A549 (cell line): ENCODE results near the gene PCED1B. TPM values are rescaled to one million over a fixed set of nuclear protein-coding genes. Genes with fewer than 3 reads are reported as not detected.

Source experiments
- ATAC-seq, 2 experiments: fragments of 200-7000 bp in 1 of 2; fragments of >200 bp in 1 of 2; cut with Nextera tagmentation in 1 of 2; cut with Tn5 transposase in 1 of 2; 3 replicates each; pipeline versions ENCODE4 v1.8.0 to v1.9.1; 2018 to 2020; ENCODE audit warnings: mild to moderate bottlenecking in 1 of 2, moderate library complexity in 1 of 2
- CTCF ChIA-PET: fragments of 300-600 bp; sonication (Branson Sonifier 250); formaldehyde crosslinking; extraction: SDS; loops from one replicate; lab custom pipeline; 2021; ENCODE audit warnings: antibody characterized with exemption, inconsistent platforms; lab: Yijun Ruan, JAX
- POLR2A ChIA-PET: fragments of 350-600 bp; formaldehyde crosslinking; extraction: SDS; loops from one replicate; lab custom pipeline; 2021; ENCODE audit warnings: antibody characterized with exemption, inconsistent platforms; lab: Yijun Ruan, JAX
- DNase-seq, 2 experiments: peaks; one replicate each; pipeline versions ENCODE4 v3.0.0 to v3.0.0-alpha.2; 2011 to 2016; ENCODE audit warnings: low read depth in 1 of 2, low spot score in 1 of 2
- FAIRE-seq: peaks from 2 replicates; lab custom pipeline; 2011; peaks lifted over from hg19 to GRCh38; lab: Jason Lieb, UNC
- H3K27ac ChIP-seq, 2 experiments: fragments of >200 bp; sonication (Bioruptor Twin); formaldehyde crosslinking; 3 replicates each; pipeline ENCODE4 v1.5.1; 2016 to 2017
- H3K4me1 ChIP-seq: fragments of >200 bp; sonication (Bioruptor Twin); formaldehyde crosslinking; 3 replicates; pipeline ENCODE4 v1.6.1; 2016
- H3K4me2 ChIP-seq: fragments of >200 bp; sonication (Bioruptor Twin); formaldehyde crosslinking; 3 replicates; pipeline ENCODE4 v1.6.1; 2016
- H3K4me3 ChIP-seq: fragments of >200 bp; sonication (Bioruptor Twin); formaldehyde crosslinking; 3 replicates; pipeline ENCODE4 v1.5.1; 2016
- H3K9me3 ChIP-seq: fragments of >200 bp; sonication (Bioruptor Twin); formaldehyde crosslinking; 3 replicates; pipeline ENCODE4 v1.6.1; 2016
- CEBPB ChIP-seq, 2 experiments: fragments of >200 bp in 1 of 2; sonication (Bioruptor Twin) in 1 of 2; formaldehyde crosslinking in 1 of 2; IDR thresholded peaks; 2 replicates each; pipeline ENCODE4 v1.6.1; 2012 to 2016
- CHD4 ChIP-seq: fragments of 200-600 bp; sonication (generic); IDR thresholded peaks from 2 replicates; pipeline ENCODE4 v1.6.1; 2016; ENCODE audit warnings: antibody characterized with exemption, mild to moderate bottlenecking, borderline replicate concordance
- EHF ChIP-seq: fragments of 250-450 bp; sonication (Bioruptor Pico); IDR thresholded peaks from 2 replicates; pipeline ENCODE4 v1.5.0; 2020; ENCODE audit warnings: mild to moderate bottlenecking
- EP300 ChIP-seq, 2 experiments: fragments of >200 bp; sonication (Bioruptor Twin); formaldehyde crosslinking; IDR thresholded peaks; 2 replicates in 1 of 2; 3 replicates in 1 of 2; pipeline ENCODE4 v1.6.1; 2016 to 2017
- ESRRA ChIP-seq: fragments of 150-350 bp; IDR thresholded peaks from 2 replicates; pipeline ENCODE4 v1.6.1; 2014; ENCODE audit warnings: mild to moderate bottlenecking, low read length, borderline replicate concordance
- FOSB ChIP-seq: fragments of 250-450 bp; sonication (Bioruptor Pico); IDR thresholded peaks from 2 replicates; pipeline ENCODE4 v1.5.0; 2020; ENCODE audit warnings: mild to moderate bottlenecking, moderate library complexity
- FOSL2 ChIP-seq, 2 experiments: fragments of 450-650 bp in 1 of 2; fragments of >200 bp in 1 of 2; sonication (Bioruptor Twin) in 1 of 2; formaldehyde crosslinking; IDR thresholded peaks; 2 replicates each; pipeline versions ENCODE4 v1.5.0 to v1.6.1; 2016 to 2020; ENCODE audit warnings: mild to moderate bottlenecking in 1 of 2, moderate library complexity in 1 of 2
- FOXS1 ChIP-seq: fragments of 250-450 bp; sonication (Bioruptor Pico); IDR thresholded peaks from 2 replicates; pipeline ENCODE4 v1.5.0; 2020; ENCODE audit warnings: mild to moderate bottlenecking, moderate library complexity
- HOXA7 ChIP-seq: fragments of 250-450 bp; sonication (Bioruptor Pico); IDR thresholded peaks from 2 replicates; pipeline ENCODE4 v1.5.0; 2020; ENCODE audit warnings: mild to moderate bottlenecking, moderate library complexity
- JUN ChIP-seq, 2 experiments: fragments of >200 bp; sonication (Bioruptor Twin); formaldehyde crosslinking; IDR thresholded peaks; 2 replicates in 1 of 2; 3 replicates in 1 of 2; pipeline ENCODE4 v1.6.1; 2016 to 2017
- KDM5A ChIP-seq: fragments of 200-600 bp; sonication (generic); IDR thresholded peaks from 2 replicates; pipeline ENCODE4 v1.6.1; 2016; ENCODE audit warnings: antibody characterized with exemption, mild to moderate bottlenecking
- MYC ChIP-seq: IDR thresholded peaks from 2 replicates; pipeline ENCODE4 v1.6.1; 2012; ENCODE audit warnings: mild to moderate bottlenecking, inconsistent platforms, low read length, improper control_type of control experiment, borderline replicate concordance
- NPAS2 ChIP-seq: fragments of 250-450 bp; sonication (Bioruptor Pico); IDR thresholded peaks from 2 replicates; pipeline ENCODE4 v1.8.0; 2022; ENCODE audit warnings: mild to moderate bottlenecking, moderate library complexity, borderline replicate concordance
- NR3C1 ChIP-seq: fragments of >200 bp; sonication (Bioruptor Twin); formaldehyde crosslinking; IDR thresholded peaks from 3 replicates; pipeline ENCODE4 v1.6.1; 2017
- PBX3 ChIP-seq: IDR thresholded peaks from 2 replicates; pipeline ENCODE4 v1.6.1; 2012
- PHF8 ChIP-seq: fragments of 200-600 bp; sonication (generic); IDR thresholded peaks from 2 replicates; pipeline ENCODE4 v1.6.1; 2016; ENCODE audit warnings: low read depth, mild to moderate bottlenecking, antibody characterized with exemption, moderate library complexity, borderline replicate concordance
- RARB ChIP-seq: fragments of 250-450 bp; sonication (Bioruptor Pico); IDR thresholded peaks from 2 replicates; pipeline ENCODE4 v1.8.0; 2021; ENCODE audit warnings: mild to moderate bottlenecking, moderate library complexity
- RCOR1 ChIP-seq: fragments of 150-350 bp; IDR thresholded peaks from 2 replicates; pipeline ENCODE4 v1.6.1; 2014; ENCODE audit warnings: antibody characterized with exemption, low read length, low read depth
- SMC3 ChIP-seq: fragments of >200 bp; sonication (Bioruptor Twin); formaldehyde crosslinking; IDR thresholded peaks from 3 replicates; pipeline ENCODE4 v1.6.1; 2018; ENCODE audit warnings: inconsistent platforms
- SREBF2 ChIP-seq: fragments of 450-650 bp; IDR thresholded peaks from 2 replicates; pipeline ENCODE4 v1.6.1; 2014; ENCODE audit warnings: mild to moderate bottlenecking, moderate library complexity
- TP53 ChIP-seq: fragments of 250-450 bp; sonication (Bioruptor Pico); IDR thresholded peaks from 2 replicates; pipeline ENCODE4 v1.5.0; 2021; ENCODE audit warnings: mild to moderate bottlenecking, moderate library complexity
- USF2 ChIP-seq: fragments of 450-650 bp; IDR thresholded peaks from 2 replicates; pipeline ENCODE4 v1.6.1; 2014; ENCODE audit warnings: antibody characterized with exemption
- ZC3H11A ChIP-seq: fragments of 450-650 bp; IDR thresholded peaks from 2 replicates; pipeline ENCODE4 v1.6.1; 2014; ENCODE audit warnings: antibody characterized with exemption, mild to moderate bottlenecking
- ZNF302 ChIP-seq: fragments of 250-450 bp; sonication (Bioruptor Pico); IDR thresholded peaks from 2 replicates; pipeline ENCODE4 v1.9.0; 2021; ENCODE audit warnings: inconsistent platforms, mild to moderate bottlenecking, moderate library complexity
- ZSCAN20 ChIP-seq: fragments of 250-450 bp; sonication (Bioruptor Pico); IDR thresholded peaks from 2 replicates; pipeline ENCODE4 v1.8.0; 2022; ENCODE audit warnings: mild to moderate bottlenecking, moderate library complexity
- WGBS: methylation state at CpG from one replicate; pipeline ENCODE4 v1.1.6; 2017; ENCODE audit errors: missing lambda C conversion rate; 5-methylcytosine and 5-hydroxymethylcytosine counted together
- polyA plus RNA-seq, 4 experiments: library from polyadenylated mRNA; depleted of rRNA in 3 of 4; stranded (reverse); fragments of >200 nt; fragmentation: RNase III in 1 of 4; extraction: RNeasy Plus Mini Kit Qiagen cat#74134 plus additional on column Dnase treatment in 1 of 4; gene quantifications; 2 replicates in 3 of 4; 3 replicates in 1 of 4; pipeline ENCODE4 v1.2.3, GENCODE V29; 2011 to 2017
- TF ChIP-seq, protein P1 (sequence below): fragments of 200-600 bp; sonication (generic); IDR thresholded peaks from 2 replicates; pipeline ENCODE4 v1.6.1; 2016; ENCODE audit warnings: antibody characterized with exemption, mild to moderate bottlenecking, moderate library complexity
- TF ChIP-seq, protein P2 (sequence below): fragments of >200 bp; sonication (Bioruptor Twin); formaldehyde crosslinking; IDR thresholded peaks from 3 replicates; pipeline ENCODE4 v1.6.1; 2016
- TF ChIP-seq, protein P3 (sequence below): fragments of 150-350 bp; IDR thresholded peaks from 2 replicates; pipeline ENCODE4 v1.6.1; 2014; ENCODE audit warnings: low read depth, mild to moderate bottlenecking, low read length

The PCED1B gene
- polyA plus RNA-seq, 2 of the 4 experiments (the other 2 are of a cell fraction): 74.6 to 108 TPM

- CTCF ChIA-PET: interaction anchor here (1.6 to 1.9 kb wide), 2 partner anchors 143 to 190 kb away, joined by 6 to 7 read pairs; partner anchors contain the start of genes AMIGO2 and PCED1B
These were observed 143.2 kb downstream of the PCED1B start for GRCh38 chr12:47222520-47223030.

More at GRCh38 chr12:47222520-47223030, 143.2 kb downstream of the PCED1B start:
- peak overlapping the region; percentile 98 to 99 for H3K27ac ChIP-seq
- no peaks in the 10 kb centered on the region for H3K9me3 ChIP-seq
- peak overlapping the region; percentile 80 for H3K4me2 ChIP-seq
- H3K4me3 ChIP-seq: peak overlapping the region; percentile 44; the same call in 1 of the 3 replicates
- DNase-seq (no peak), FAIRE-seq (no peak), ATAC-seq (peak in 1 of 2 experiments; percentile 8; a peak in 4 of 6 replicates)
- POLR2A ChIA-PET: interaction anchor here (0.8 to 4.2 kb wide), 2 partner anchors 15 to 143 kb away, joined by 4 to 156 read pairs; partner anchors contain the start of genes AMIGO2 and PCED1B
- 33% methylated on average over 3 of the region's 3 CpGs for WGBS
- peaks cover 77% of the 10 kb centered on the region for H3K4me1 ChIP-seq
- TF ChIP-seq CEBPB (IDR thresholded peaks at IDR 0.05) (peak in 1 of 2 experiments; percentile 32; a peak in 1 of 4 replicates), HOXA7 (CRISPR knock-in tag) (no peak), ZNF302 (CRISPR knock-in tag) (peak; percentile 79; the same call in 1 of the 2 replicates), SMC3 (no peak), KDM5A (no peak), CHD4 (no peak), NR3C1 (no peak), PBX3 (no peak), RARB (peak; percentile 31; the same call in 1 of the 2 replicates), PHF8 (no peak), FOXS1 (CRISPR knock-in tag) (no peak; the same call in 1 of the 2 replicates), USF2 (no peak), MYC (no peak), NPAS2 (CRISPR knock-in tag) (no peak), ESRRA (no peak), JUN (IDR thresholded peaks at IDR 0.05) (0 out of 5 replicates have a peak, but pooled peaks of 1 of the 2 experiments have one; percentile 11), ZSCAN20 (CRISPR knock-in tag) (peak; percentile 51; the same call in 1 of the 2 replicates), FOSB (CRISPR knock-in tag) (0 out of 2 replicates have a peak, but pooled peaks have one; percentile 72), EHF (CRISPR knock-in tag) (0 out of 2 replicates have a peak, but pooled peaks have one; percentile 27), SREBF2 (no peak), TP53 (CRISPR knock-in tag) (no peak), RCOR1 (no peak), ZC3H11A (no peak), EP300 (IDR thresholded peaks at IDR 0.05) (no peak), FOSL2 (IDR thresholded peaks at IDR 0.05) (no peak), FOSL2 (CRISPR knock-in tag; IDR thresholded peaks at IDR 0.05) (no peak)
- TF ChIP-seq, protein P1, sequence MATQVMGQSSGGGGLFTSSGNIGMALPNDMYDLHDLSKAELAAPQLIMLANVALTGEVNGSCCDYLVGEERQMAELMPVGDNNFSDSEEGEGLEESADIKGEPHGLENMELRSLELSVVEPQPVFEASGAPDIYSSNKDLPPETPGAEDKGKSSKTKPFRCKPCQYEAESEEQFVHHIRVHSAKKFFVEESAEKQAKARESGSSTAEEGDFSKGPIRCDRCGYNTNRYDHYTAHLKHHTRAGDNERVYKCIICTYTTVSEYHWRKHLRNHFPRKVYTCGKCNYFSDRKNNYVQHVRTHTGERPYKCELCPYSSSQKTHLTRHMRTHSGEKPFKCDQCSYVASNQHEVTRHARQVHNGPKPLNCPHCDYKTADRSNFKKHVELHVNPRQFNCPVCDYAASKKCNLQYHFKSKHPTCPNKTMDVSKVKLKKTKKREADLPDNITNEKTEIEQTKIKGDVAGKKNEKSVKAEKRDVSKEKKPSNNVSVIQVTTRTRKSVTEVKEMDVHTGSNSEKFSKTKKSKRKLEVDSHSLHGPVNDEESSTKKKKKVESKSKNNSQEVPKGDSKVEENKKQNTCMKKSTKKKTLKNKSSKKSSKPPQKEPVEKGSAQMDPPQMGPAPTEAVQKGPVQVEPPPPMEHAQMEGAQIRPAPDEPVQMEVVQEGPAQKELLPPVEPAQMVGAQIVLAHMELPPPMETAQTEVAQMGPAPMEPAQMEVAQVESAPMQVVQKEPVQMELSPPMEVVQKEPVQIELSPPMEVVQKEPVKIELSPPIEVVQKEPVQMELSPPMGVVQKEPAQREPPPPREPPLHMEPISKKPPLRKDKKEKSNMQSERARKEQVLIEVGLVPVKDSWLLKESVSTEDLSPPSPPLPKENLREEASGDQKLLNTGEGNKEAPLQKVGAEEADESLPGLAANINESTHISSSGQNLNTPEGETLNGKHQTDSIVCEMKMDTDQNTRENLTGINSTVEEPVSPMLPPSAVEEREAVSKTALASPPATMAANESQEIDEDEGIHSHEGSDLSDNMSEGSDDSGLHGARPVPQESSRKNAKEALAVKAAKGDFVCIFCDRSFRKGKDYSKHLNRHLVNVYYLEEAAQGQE: no peak
- TF ChIP-seq, protein P2, sequence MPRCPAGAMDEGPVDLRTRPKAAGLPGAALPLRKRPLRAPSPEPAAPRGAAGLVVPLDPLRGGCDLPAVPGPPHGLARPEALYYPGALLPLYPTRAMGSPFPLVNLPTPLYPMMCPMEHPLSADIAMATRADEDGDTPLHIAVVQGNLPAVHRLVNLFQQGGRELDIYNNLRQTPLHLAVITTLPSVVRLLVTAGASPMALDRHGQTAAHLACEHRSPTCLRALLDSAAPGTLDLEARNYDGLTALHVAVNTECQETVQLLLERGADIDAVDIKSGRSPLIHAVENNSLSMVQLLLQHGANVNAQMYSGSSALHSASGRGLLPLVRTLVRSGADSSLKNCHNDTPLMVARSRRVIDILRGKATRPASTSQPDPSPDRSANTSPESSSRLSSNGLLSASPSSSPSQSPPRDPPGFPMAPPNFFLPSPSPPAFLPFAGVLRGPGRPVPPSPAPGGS: no peak
- TF ChIP-seq, protein P3, sequence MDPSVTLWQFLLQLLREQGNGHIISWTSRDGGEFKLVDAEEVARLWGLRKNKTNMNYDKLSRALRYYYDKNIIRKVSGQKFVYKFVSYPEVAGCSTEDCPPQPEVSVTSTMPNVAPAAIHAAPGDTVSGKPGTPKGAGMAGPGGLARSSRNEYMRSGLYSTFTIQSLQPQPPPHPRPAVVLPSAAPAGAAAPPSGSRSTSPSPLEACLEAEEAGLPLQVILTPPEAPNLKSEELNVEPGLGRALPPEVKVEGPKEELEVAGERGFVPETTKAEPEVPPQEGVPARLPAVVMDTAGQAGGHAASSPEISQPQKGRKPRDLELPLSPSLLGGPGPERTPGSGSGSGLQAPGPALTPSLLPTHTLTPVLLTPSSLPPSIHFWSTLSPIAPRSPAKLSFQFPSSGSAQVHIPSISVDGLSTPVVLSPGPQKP: no peak
- TF ChIP-seq, all 56 proteins: peak for 7
